CD4-positive, alpha-beta T cell treated with Interleukin-12 subunit alpha and Interleukin-12 subunit beta, for 1 hour (primary cell): ENCODE data around the gene GLI3.

ENCODE experiments used
- DNase-seq: peaks from one replicate; pipeline ENCODE4 v3.0.0-alpha.2; 2020

The GLI3 gene

GRCh38 chr7:41912851-41913567, 324.0 kb downstream of the GLI3 start:
- DNase-seq = no peak

- no peak for DNase-seq
Observed at GRCh38 chr7:41912426-41912825, 324.6 kb downstream of the GLI3 start.

GRCh38 chr7:41911792-41912191, 325.2 kb downstream of the GLI3 start:
- DNase-seq = no peak
